Left renal pelvis (tissue), 4 donors: ENCODE results near the gene ZNG1E. TPM values are rescaled to one million over a fixed set of nuclear protein-coding genes. Genes with fewer than 3 reads are reported as not detected.
"Not testable (repeated sequence)": the region's sequence is repeated elsewhere in the genome, so short reads cannot be mapped to it uniquely, and the experiment has no call there.

ENCODE experiments used
- DNase-seq, 4 donors: peaks; one replicate each; pipeline ENCODE4 v3.0.0-alpha.2; 2013; ENCODE audit warnings: low read depth in 4 of 4, low spot score in 3 of 4
- polyA plus RNA-seq, 4 donors: library from polyadenylated mRNA; unstranded; fragments of 120-200 nt; gene quantifications; one replicate each; pipeline ENCODE4 v1.2.1, GENCODE V29; 2013; ENCODE audit not compliant: insufficient read length in 4 of 4

Gene ZNG1E
- 10 to 100 TPM; 38.0 to 71.5 (median 69.3) TPM for polyA plus RNA-seq

- peak in 3 of 4 donors; percentile 25 to 36 (median 27) for DNase-seq
These were observed at the start of gene ZNG1E for GRCh38 chr9:65675589-65676021. Gene ZNG1E (plus strand): TSS chr9:65675928. CDS start chr9:65675977, 49 bp downstream.

- DNase-seq = not testable (repeated sequence)
These were observed 2.1 kb upstream of the ZNG1E start for GRCh38 chr9:65673579-65673978.

- DNase-seq = not testable (repeated sequence)
These were observed 710 bp upstream of the ZNG1E start for GRCh38 chr9:65675018-65675417.

- DNase-seq = not testable (repeated sequence)
These were observed 661 bp downstream of the ZNG1E start for GRCh38 chr9:65676389-65676788.

GRCh38 chr9:65678533-65678932 lies 2.8 kb downstream of the ZNG1E start:
- not testable (repeated sequence) for DNase-seq

- DNase-seq = not testable (repeated sequence)
These were observed 27.8 kb downstream of the ZNG1E start for GRCh38 chr9:65703550-65703949.

- not testable (repeated sequence) for DNase-seq
These were observed 38.7 kb downstream of the ZNG1E start for GRCh38 chr9:65714445-65714844.

- DNase-seq = not testable (repeated sequence)
These were observed 61.4 kb downstream of the ZNG1E start, which contains the start of gene FOXD4L4 for GRCh38 chr9:65737096-65737564. Gene FOXD4L4 (plus strand): TSS chr9:65737146. CDS start chr9:65737146, 0 bp downstream.

GRCh38 chr9:65738133-65738532 lies 62.4 kb downstream of the ZNG1E start:
- DNase-seq = not testable (repeated sequence)

Other genes with a start within 250 kb of the ZNG1E start
- under 1 TPM in 1 of 4 donors, not detected in 3; 0.27 TPM for gene FOXD4L4, start 61.2 kb downstream of the ZNG1E start, polyA plus RNA-seq